Testis (tissue), 2 donors: ENCODE results near the gene ADRM1.

Experiments used
- CTCF ChIP-seq, 3 experiments: fragments of 450-650 bp in 2 of 3; fragments of 200-600 bp in 1 of 3; sonication (generic) in 1 of 3; IDR thresholded peaks; one replicate each; pipeline ENCODE4 v1.5.1; 2016 to 2019; ENCODE audit warnings: antibody characterized with exemption in 3 of 3, mild to moderate bottlenecking in 2 of 3, moderate library complexity in 1 of 3
- POLR2A ChIP-seq: fragments of 450-650 bp; IDR thresholded peaks from one replicate; pipeline ENCODE4 v1.6.1; 2017; ENCODE audit warnings: antibody characterized with exemption, mild to moderate bottlenecking, moderate library complexity

- no peak for TF ChIP-seq CTCF (IDR thresholded peaks at IDR 0.05)
- no peak for TF ChIP-seq POLR2A
These were observed 25.1 kb downstream of the ADRM1 start for GRCh38 chr20:62327726-62328495.
